B cell (primary cell): ENCODE data around the gene SPCS2. TPM values are rescaled to one million over a fixed set of nuclear protein-coding genes. Genes with fewer than 3 reads are reported as not detected.

Experiments
- ATAC-seq: fragments of 200-7000 bp; cut with Tn5 transposase; one replicate; pipeline ENCODE4 v1.10.0; 2021; ENCODE audit warnings: low read depth, mild to moderate bottlenecking, moderate number of reproducible peaks, moderate library complexity
- CTCF ChIA-PET: fragments of 350-600 bp; sonication (Branson Sonifier 250); formaldehyde crosslinking; loops from one replicate; lab custom pipeline; 2021; ENCODE audit warnings: antibody characterized with exemption, inconsistent platforms; lab: Charles Lee
- POLR2A ChIA-PET: fragments of 350-600 bp; sonication (Branson Sonifier 250); formaldehyde crosslinking; loops from one replicate; lab custom pipeline; 2021; ENCODE audit warnings: antibody characterized with exemption; lab: Charles Lee
- DNase-seq: peaks from one replicate; pipeline ENCODE4 v3.0.0; 2013
- H2AFZ ChIP-seq: 2 replicates; pipeline ENCODE4 v1.6.1; 2012; ENCODE audit warnings: mild to moderate bottlenecking, low read depth, low read length; ENCODE audit not compliant: insufficient read depth, poor library complexity, severe bottlenecking
- H3K27ac ChIP-seq, 2 donors: 1 replicate in 1 of 2; 2 replicates in 1 of 2; pipeline ENCODE4 v1.5.1; 2012 to 2013; ENCODE audit warnings: low read length in 2 of 2, mild to moderate bottlenecking in 2 of 2, moderate library complexity in 1 of 2
- H3K27me3 ChIP-seq, 4 experiments: fragments of 200-600 bp in 1 of 4; sonication (generic) in 1 of 4; replicated peaks in 1 of 4; 1 replicate in 2 of 4; 2 replicates in 2 of 4; pipeline versions ENCODE4 v1.6.1 to v1.7.0; 2013 to 2016; ENCODE audit warnings: low read length in 3 of 4, mild to moderate bottlenecking in 2 of 4, mixed read lengths in 1 of 4, moderate library complexity in 1 of 4; ENCODE audit not compliant: insufficient read depth in 4 of 4, control insufficient read depth in 3 of 4; ENCODE audit errors: control extremely low read depth in 1 of 4
- H3K36me3 ChIP-seq, 2 experiments: replicated peaks in 1 of 2; 1 replicate in 1 of 2; 2 replicates in 1 of 2; pipeline versions ENCODE4 v1.6.1 to v1.7.1; 2013; ENCODE audit warnings: low read length in 1 of 2; ENCODE audit not compliant: insufficient read depth in 2 of 2, control insufficient read depth in 1 of 2; ENCODE audit errors: control extremely low read depth in 1 of 2, extremely low read depth in 1 of 2
- H3K4me1 ChIP-seq, 2 donors: fragments of 200-600 bp in 1 of 2; sonication (generic) in 1 of 2; 1 replicate in 1 of 2; 2 replicates in 1 of 2; pipeline versions ENCODE4 v1.5.1 to v1.6.1; 2013 to 2017; ENCODE audit warnings: low read length in 2 of 2; ENCODE audit not compliant: control insufficient read depth in 2 of 2, insufficient read depth in 2 of 2
- H3K4me2 ChIP-seq: replicated peaks from 2 replicates; pipeline ENCODE3; 2012; ENCODE audit warnings: mild to moderate bottlenecking, low read depth, low read length; ENCODE audit not compliant: poor library complexity, severe bottlenecking
- H3K4me3 ChIP-seq, 5 experiments: fragments of 200-600 bp in 1 of 5; sonication (generic) in 1 of 5; 1 replicate in 3 of 5; 2 replicates in 2 of 5; pipeline versions ENCODE4 v1.5.1 to v1.7.0; 2011 to 2016; ENCODE audit warnings: low read length in 4 of 5, mild to moderate bottlenecking in 4 of 5, low read depth in 2 of 5, control low read depth in 1 of 5, moderate library complexity in 1 of 5; ENCODE audit not compliant: insufficient read depth in 1 of 5; ENCODE audit errors: control extremely low read depth in 1 of 5, extremely low read depth in 1 of 5
- H3K79me2 ChIP-seq: fragments of 200-600 bp; sonication (generic); one replicate; pipeline ENCODE4 v1.6.0; 2016; ENCODE audit warnings: low read length; ENCODE audit not compliant: control insufficient read depth, insufficient read depth
- H3K9ac ChIP-seq: fragments of 200-600 bp; sonication (generic); 2 replicates; pipeline ENCODE4 v1.6.1; 2017; ENCODE audit warnings: mild to moderate bottlenecking, low read length, moderate library complexity
- H3K9me3 ChIP-seq, 3 donors: one replicate each; pipeline versions ENCODE4 v1.6.1 to v1.7.1; 2013; ENCODE audit warnings: low read length in 2 of 3; ENCODE audit not compliant: control insufficient read depth in 2 of 3, insufficient read depth in 1 of 3; ENCODE audit errors: control extremely low read depth in 1 of 3
- H4K20me1 ChIP-seq: 2 replicates; pipeline ENCODE4 v1.6.0; 2012; ENCODE audit warnings: mild to moderate bottlenecking, low read length; ENCODE audit not compliant: insufficient read depth, control insufficient read depth, poor library complexity, severe bottlenecking
- H3K27ac Mint-ChIP-seq: one replicate; pipeline ENCODE4 v1.8.0; 2021; ENCODE audit warnings: mixed read lengths
- H3K27me3 Mint-ChIP-seq: one replicate; pipeline ENCODE4 v1.8.0; 2021; ENCODE audit warnings: mixed read lengths
- H3K4me1 Mint-ChIP-seq: one replicate; pipeline ENCODE4 v1.8.0; 2021; ENCODE audit warnings: mixed read lengths
- H3K4me3 Mint-ChIP-seq: one replicate; pipeline ENCODE4 v1.8.0; 2021; ENCODE audit warnings: mixed read lengths
- H3K9me3 Mint-ChIP-seq: one replicate; pipeline ENCODE4 v1.8.0; 2022; ENCODE audit warnings: mixed read lengths; ENCODE audit not compliant: insufficient read depth
- EZH2 ChIP-seq: IDR thresholded peaks from 2 replicates; pipeline ENCODE4 v1.6.1; 2012; ENCODE audit warnings: borderline replicate concordance, low read depth, mild to moderate bottlenecking, moderate library complexity, low read length; ENCODE audit not compliant: insufficient read depth, poor library complexity, severe bottlenecking
- WGBS: methylation state at CpG from one replicate; pipeline ENCODE4 v1.1.5; 2013; ENCODE audit warnings: missing lambda C conversion rate; ENCODE audit not compliant: insufficient coverage; 5-methylcytosine and 5-hydroxymethylcytosine counted together
- intact Hi-C: fragments of 100-400 bp; cut with micrococcal nuclease; formaldehyde crosslinking; loops from one replicate; pipeline ENCODE4 v1.10.0; 2022
- polyA plus RNA-seq: library from polyadenylated mRNA; depleted of rRNA; stranded (reverse); fragments of >200 nt; gene quantifications from 2 replicates; pipeline ENCODE4 v1.2.3, GENCODE V29; 2012
- total RNA-seq, 2 donors: library from RNA; stranded (reverse); fragments of 120-200 nt in 1 of 2; gene quantifications; 1 replicate in 1 of 2; 2 replicates in 1 of 2; pipeline versions ENCODE4 v1.2.3 to v1.2.4, GENCODE V29; 2013 to 2022
- TF ChIP-seq, protein P1 (sequence below): fragments of 200-600 bp; IDR thresholded peaks from one replicate; pipeline ENCODE4 v1.8.0; 2022; ENCODE audit warnings: antibody characterized with exemption, mild to moderate bottlenecking

Gene SPCS2
- total and polyA plus RNA-seq, 2 donors (not counting 1 experiment from before 2014, with no cell fraction given) = 17.8 to 98.5 TPM

DNA sequence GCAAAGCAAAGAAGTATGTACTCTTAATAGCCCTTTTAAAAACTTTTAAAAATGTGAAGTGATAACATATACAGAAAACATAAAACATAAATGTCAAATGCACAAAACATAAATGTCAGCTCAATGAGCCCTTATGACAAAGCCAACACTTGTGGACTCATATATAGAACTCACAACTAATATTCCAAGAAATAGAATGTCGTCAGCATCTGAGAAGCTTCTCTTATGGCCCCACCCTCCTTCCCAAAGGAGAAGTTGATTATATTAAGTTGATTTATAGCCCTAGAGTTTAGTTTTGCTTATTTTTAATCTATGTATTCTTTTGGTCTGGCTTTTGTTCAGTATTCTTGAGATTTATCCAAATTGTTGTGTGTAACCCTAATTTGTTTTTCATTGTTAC lies 53.5 kb downstream of the SPCS2 start:
- DNase-seq (no peak), ATAC-seq (no peak)
- Histone ChIP-seq H3K36me3 (peaks cover 2 to 23% of the 10 kb centered on the region in 2 experiments), H3K79me2 (no peaks in the 10 kb centered on the region), H3K9ac (no peak overlapping the region), H2AFZ (no peak overlapping the region), H3K27ac (no peak overlapping the region), H3K4me1 (no peaks in the 10 kb centered on the region), H4K20me1 (no peaks in the 10 kb centered on the region), H3K4me2 (no peak overlapping the region), H3K27me3 (no peaks in the 10 kb centered on the region), H3K4me3 (no peak overlapping the region), H3K9me3 (no peaks in the 10 kb centered on the region)
- Mint-ChIP-seq H3K27ac (no peak overlapping the region), H3K4me1 (peaks cover 14% of the 10 kb centered on the region), H3K4me3 (no peak overlapping the region), H3K9me3 (no peaks in the 10 kb centered on the region), H3K27me3 (no peaks in the 10 kb centered on the region)
- intact Hi-C loops = no loop called here
- TF ChIP-seq, protein P1, sequence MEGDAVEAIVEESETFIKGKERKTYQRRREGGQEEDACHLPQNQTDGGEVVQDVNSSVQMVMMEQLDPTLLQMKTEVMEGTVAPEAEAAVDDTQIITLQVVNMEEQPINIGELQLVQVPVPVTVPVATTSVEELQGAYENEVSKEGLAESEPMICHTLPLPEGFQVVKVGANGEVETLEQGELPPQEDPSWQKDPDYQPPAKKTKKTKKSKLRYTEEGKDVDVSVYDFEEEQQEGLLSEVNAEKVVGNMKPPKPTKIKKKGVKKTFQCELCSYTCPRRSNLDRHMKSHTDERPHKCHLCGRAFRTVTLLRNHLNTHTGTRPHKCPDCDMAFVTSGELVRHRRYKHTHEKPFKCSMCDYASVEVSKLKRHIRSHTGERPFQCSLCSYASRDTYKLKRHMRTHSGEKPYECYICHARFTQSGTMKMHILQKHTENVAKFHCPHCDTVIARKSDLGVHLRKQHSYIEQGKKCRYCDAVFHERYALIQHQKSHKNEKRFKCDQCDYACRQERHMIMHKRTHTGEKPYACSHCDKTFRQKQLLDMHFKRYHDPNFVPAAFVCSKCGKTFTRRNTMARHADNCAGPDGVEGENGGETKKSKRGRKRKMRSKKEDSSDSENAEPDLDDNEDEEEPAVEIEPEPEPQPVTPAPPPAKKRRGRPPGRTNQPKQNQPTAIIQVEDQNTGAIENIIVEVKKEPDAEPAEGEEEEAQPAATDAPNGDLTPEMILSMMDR = no peak
- TF ChIP-seq EZH2 = no peak
- WGBS = no CpG with 5 or more reads among the region's 1 CpG
- POLR2A ChIA-PET = no interaction called here
- CTCF ChIA-PET = interaction anchor here (1.1 to 1.3 kb wide), 2 partner anchors 23 to 73 kb away, joined by 3 to 4 read pairs; no protein-coding TSS in a partner anchor

DNA sequence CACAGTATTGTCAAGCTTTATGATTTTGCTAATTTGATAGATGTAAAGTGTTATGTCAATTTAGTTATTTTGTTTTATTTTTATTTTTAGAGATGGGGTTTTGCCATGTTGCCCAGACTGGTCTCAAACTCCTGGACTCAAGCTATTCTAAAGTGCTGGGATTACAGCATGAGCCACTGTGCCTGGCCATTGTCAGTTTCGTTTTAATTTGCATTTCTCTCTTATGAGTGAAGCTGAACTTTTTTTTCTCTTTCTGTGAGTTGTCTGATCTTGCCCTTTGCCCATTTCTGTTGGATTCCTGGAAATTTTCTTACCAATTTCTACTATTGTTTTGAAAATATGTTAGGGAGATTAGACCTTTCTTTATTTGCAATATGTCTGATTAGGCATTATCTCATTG lies 55.1 kb downstream of the SPCS2 start:
- no CpG with 5 or more reads among the region's 1 CpG for WGBS
- intact Hi-C loops = no loop called here
- Histone ChIP-seq H3K4me3 (no peak overlapping the region), H3K27ac (no peak overlapping the region), H3K27me3 (no peaks in the 10 kb centered on the region), H2AFZ (no peak overlapping the region), H3K36me3 (peaks cover 2 to 32% of the 10 kb centered on the region in 2 experiments), H3K4me1 (no peaks in the 10 kb centered on the region), H3K9ac (no peak overlapping the region), H3K4me2 (no peak overlapping the region), H3K79me2 (no peaks in the 10 kb centered on the region), H3K9me3 (no peaks in the 10 kb centered on the region), H4K20me1 (no peaks in the 10 kb centered on the region)
- no peak overlapping the region for H3K4me3 Mint-ChIP-seq
- no peaks in the 10 kb centered on the region for H3K27me3 Mint-ChIP-seq
- no peaks in the 10 kb centered on the region for H3K9me3 Mint-ChIP-seq
- ATAC-seq (no peak), DNase-seq (no peak)
- ChIA-PET CTCF (interaction anchor here (0.8 to 1.0 kb wide), 2 partner anchors 28 to 75 kb away, joined by 3 to 4 read pairs; no protein-coding TSS in a partner anchor), POLR2A (no interaction called here)
- H3K27ac Mint-ChIP-seq = no peak overlapping the region
- TF ChIP-seq, protein P1 = no peak
- TF ChIP-seq EZH2 = no peak
- H3K4me1 Mint-ChIP-seq = peaks cover 14% of the 10 kb centered on the region
